GM06990 (cell line): ENCODE data around the gene CTNNBIP1.
A peak's percentile ranks its signal among the peaks of the same experiment; 100 is the strongest.

Experiments used
- DNase-seq: peaks from one replicate; pipeline ENCODE4 v3.0.0-alpha.2; 2011; ENCODE audit not compliant: insufficient read length; ENCODE audit errors: extremely low read depth
- H3K27me3 ChIP-seq: replicated peaks from 2 replicates; pipeline ENCODE4 v1.6.0; 2011; ENCODE audit warnings: low read length; ENCODE audit not compliant: control insufficient read depth, insufficient read depth
- H3K36me3 ChIP-seq: 2 replicates; pipeline ENCODE4 v1.5.1; 2011; ENCODE audit warnings: low read length; ENCODE audit not compliant: control insufficient read depth, insufficient read depth
- H3K4me3 ChIP-seq: replicated peaks from 2 replicates; pipeline ENCODE4 v1.5.1; 2011; ENCODE audit warnings: low read depth, mild to moderate bottlenecking, control low read depth, low read length
- TF ChIP-seq, protein P1 (sequence below): IDR thresholded peaks from 2 replicates; pipeline ENCODE4 v1.5.1; 2011; ENCODE audit warnings: low read length, control low read depth, mild to moderate bottlenecking, inconsistent platforms; ENCODE audit not compliant: insufficient read depth, poor library complexity, severe bottlenecking

CTNNBIP1 gene

DNA sequence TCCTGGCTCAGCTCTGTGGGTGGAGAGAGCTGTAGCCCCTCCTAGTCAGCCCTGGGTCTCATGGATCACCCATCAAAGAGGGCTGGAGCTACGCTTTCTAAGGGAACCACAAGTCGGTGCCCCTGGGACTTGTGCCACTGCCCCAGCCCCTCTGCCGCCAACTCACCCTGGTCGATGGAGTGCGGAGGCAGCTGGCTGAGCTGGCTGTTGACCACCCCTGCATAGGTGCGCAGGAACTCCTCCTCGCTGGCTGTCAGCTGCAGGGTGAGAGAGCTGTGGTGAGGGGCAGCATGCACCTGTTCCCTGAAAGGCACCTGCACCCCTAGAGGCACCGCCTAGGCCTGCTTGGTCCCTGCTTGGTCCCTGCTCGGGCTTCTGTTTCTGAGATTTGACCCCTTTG is 39.0 kb downstream of the CTNNBIP1 start:
- Histone ChIP-seq H3K4me3 (no peak overlapping the region), H3K36me3 (no peaks in the 10 kb centered on the region; the same call in none of the 2 replicates), H3K27me3 (no peaks in the 10 kb centered on the region)
- no peak for DNase-seq
- TF ChIP-seq, protein P1, sequence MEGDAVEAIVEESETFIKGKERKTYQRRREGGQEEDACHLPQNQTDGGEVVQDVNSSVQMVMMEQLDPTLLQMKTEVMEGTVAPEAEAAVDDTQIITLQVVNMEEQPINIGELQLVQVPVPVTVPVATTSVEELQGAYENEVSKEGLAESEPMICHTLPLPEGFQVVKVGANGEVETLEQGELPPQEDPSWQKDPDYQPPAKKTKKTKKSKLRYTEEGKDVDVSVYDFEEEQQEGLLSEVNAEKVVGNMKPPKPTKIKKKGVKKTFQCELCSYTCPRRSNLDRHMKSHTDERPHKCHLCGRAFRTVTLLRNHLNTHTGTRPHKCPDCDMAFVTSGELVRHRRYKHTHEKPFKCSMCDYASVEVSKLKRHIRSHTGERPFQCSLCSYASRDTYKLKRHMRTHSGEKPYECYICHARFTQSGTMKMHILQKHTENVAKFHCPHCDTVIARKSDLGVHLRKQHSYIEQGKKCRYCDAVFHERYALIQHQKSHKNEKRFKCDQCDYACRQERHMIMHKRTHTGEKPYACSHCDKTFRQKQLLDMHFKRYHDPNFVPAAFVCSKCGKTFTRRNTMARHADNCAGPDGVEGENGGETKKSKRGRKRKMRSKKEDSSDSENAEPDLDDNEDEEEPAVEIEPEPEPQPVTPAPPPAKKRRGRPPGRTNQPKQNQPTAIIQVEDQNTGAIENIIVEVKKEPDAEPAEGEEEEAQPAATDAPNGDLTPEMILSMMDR: no peak

GRCh38 chr1:9870572-9870971 is 39.5 kb downstream of the CTNNBIP1 start:
- TF ChIP-seq, protein P1: no peak
- H3K36me3 ChIP-seq: no peaks in the 10 kb centered on the region; the same call in none of the 2 replicates
- H3K4me3 ChIP-seq: no peak overlapping the region
- DNase-seq: no peak
- H3K27me3 ChIP-seq: no peaks in the 10 kb centered on the region

- TF ChIP-seq, protein P1: no peak
- DNase-seq: no peak
- Histone ChIP-seq H3K36me3 (no peaks in the 10 kb centered on the region; the same call in none of the 2 replicates), H3K4me3 (no peak overlapping the region), H3K27me3 (no peaks in the 10 kb centered on the region)
Measured at GRCh38 chr1:9869831-9870251, 40.2 kb downstream of the CTNNBIP1 start.

DNA sequence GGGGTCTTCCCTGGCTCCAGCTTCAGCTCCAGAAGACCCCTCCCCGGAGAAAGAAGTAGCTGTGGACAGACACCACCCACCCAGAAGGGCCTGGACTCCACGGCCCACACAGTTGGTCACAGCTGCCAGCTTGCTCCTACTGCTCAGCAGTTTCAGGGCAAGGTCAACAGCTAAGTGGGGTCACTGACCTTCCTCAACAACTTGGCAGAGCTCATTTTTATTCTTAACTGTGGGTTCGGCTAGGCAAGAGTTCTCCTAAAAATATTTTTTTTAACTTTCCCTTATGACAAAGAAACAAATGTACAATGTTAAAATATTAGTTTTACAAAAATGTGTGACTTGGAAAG is 41.9 kb downstream of the CTNNBIP1 start:
- TF ChIP-seq, protein P1: no peak
- no peak overlapping the region for H3K4me3 ChIP-seq
- no peak for DNase-seq

GRCh38 chr1:9867408-9868243 is 42.4 kb downstream of the CTNNBIP1 start:
- DNase-seq: peak; percentile 69
- no peaks in the 10 kb centered on the region; the same call in none of the 2 replicates for H3K36me3 ChIP-seq
- no peaks in the 10 kb centered on the region for H3K27me3 ChIP-seq
- no peak overlapping the region for H3K4me3 ChIP-seq
- TF ChIP-seq, protein P1: peak; percentile 97

More for the DNA sequence above, 41.9 kb downstream of the CTNNBIP1 start:
- Histone ChIP-seq H3K27me3 (no peaks in the 10 kb centered on the region), H3K36me3 (no peaks in the 10 kb centered on the region; the same call in none of the 2 replicates)
